PC-3 (cell line): Measurements from ENCODE around the gene PKIG. TPM values are rescaled to one million over a fixed set of nuclear protein-coding genes. Genes with fewer than 3 reads are reported as not detected.

Experiments
- ATAC-seq: fragments of 200-7000 bp; cut with Tn5 transposase; 2 replicates; pipeline ENCODE4 v1.9.1; 2020; ENCODE audit warnings: mild to moderate bottlenecking, moderate library complexity
- BruUV-seq: library from RNA; stranded (reverse); fragments of 400-500 nt; replicated peaks from 2 replicates; lab custom pipeline; 2021; lab: Mats Ljungman, UMichigan
- CTCF ChIA-PET: fragments of 300-600 bp; sonication (Branson Sonifier 250); formaldehyde crosslinking; loops from one replicate; lab custom pipeline; 2022; ENCODE audit warnings: antibody characterized with exemption; lab: Charles Lee
- POLR2A ChIA-PET: fragments of 300-600 bp; sonication (Branson Sonifier 250); formaldehyde crosslinking; loops from one replicate; lab custom pipeline; 2022; ENCODE audit warnings: antibody characterized with exemption; ENCODE audit not compliant: unreplicated experiment; lab: Charles Lee
- DNase-seq: peaks from one replicate; pipeline ENCODE4 v3.0.0-alpha.2; 2015
- H2AFZ ChIP-seq: fragments of 300-600 bp; sonication (generic); 2 replicates; pipeline ENCODE4 v1.6.0; 2016; ENCODE audit warnings: antibody characterized with exemption, low read length
- H3F3A ChIP-seq: fragments of 300-600 bp; sonication (generic); one replicate; pipeline ENCODE4 v1.6.0; 2017; ENCODE audit warnings: antibody characterized with exemption, low read length, control low read depth, mild to moderate bottlenecking; ENCODE audit not compliant: unreplicated experiment
- H3K27ac ChIP-seq: fragments of 300-600 bp; sonication (generic); 2 replicates; pipeline ENCODE4 v1.5.1; 2016; ENCODE audit warnings: mild to moderate bottlenecking, low read length
- H3K27me3 ChIP-seq: fragments of 300-600 bp; sonication (generic); 2 replicates; pipeline ENCODE4 v1.6.1; 2016; ENCODE audit warnings: low read length, mixed read lengths
- H3K36me3 ChIP-seq: fragments of 300-600 bp; sonication (generic); 2 replicates; pipeline ENCODE4 v1.6.1; 2016; ENCODE audit warnings: low read depth, mixed run types, low read length, mixed read lengths
- H3K4me1 ChIP-seq: fragments of 300-600 bp; sonication (generic); 2 replicates; pipeline ENCODE4 v1.5.1; 2016; ENCODE audit warnings: low read length; ENCODE audit not compliant: insufficient read depth
- H3K4me2 ChIP-seq: fragments of 300-600 bp; sonication (generic); 2 replicates; pipeline ENCODE4 v1.6.0; 2016; ENCODE audit warnings: low read length
- H3K4me3 ChIP-seq: fragments of 300-600 bp; sonication (generic); 2 replicates; pipeline ENCODE4 v1.5.1; 2016; ENCODE audit warnings: mild to moderate bottlenecking, low read length, mixed read lengths
- H3K79me2 ChIP-seq: fragments of 300-600 bp; sonication (generic); 2 replicates; pipeline ENCODE4 v1.6.1; 2017; ENCODE audit warnings: low read length, mixed read lengths
- H3K9ac ChIP-seq: fragments of 300-600 bp; sonication (generic); 2 replicates; pipeline ENCODE4 v1.6.0; 2016; ENCODE audit warnings: mild to moderate bottlenecking, low read length
- H3K9me2 ChIP-seq: fragments of 300-600 bp; sonication (generic); replicated peaks from 2 replicates; pipeline ENCODE4 v1.6.1; 2016; ENCODE audit warnings: mixed run types, low read length, mixed read lengths
- H3K9me3 ChIP-seq: fragments of 300-600 bp; sonication (generic); 2 replicates; pipeline ENCODE4 v1.6.1; 2016; ENCODE audit warnings: low read length, mixed read lengths
- H4K20me1 ChIP-seq: fragments of 300-600 bp; sonication (generic); 2 replicates; pipeline ENCODE4 v1.6.1; 2016; ENCODE audit warnings: low read length, mixed read lengths
- EZH2 ChIP-seq: fragments of 300-600 bp; sonication (generic); IDR thresholded peaks from one replicate; pipeline ENCODE4 v1.6.1; 2017; ENCODE audit warnings: antibody characterized with exemption, mild to moderate bottlenecking, low read length; ENCODE audit not compliant: unreplicated experiment
- EZH2phosphoT487 ChIP-seq: fragments of 300-600 bp; sonication (generic); IDR thresholded peaks from 2 replicates; pipeline ENCODE4 v1.6.1; 2018; ENCODE audit warnings: mild to moderate bottlenecking, antibody characterized with exemption, low read length, borderline replicate concordance
- intact Hi-C: fragments of 100-400 bp; cut with micrococcal nuclease; formaldehyde crosslinking; loops from 2 replicates; pipeline ENCODE4 v1.9.0; 2023
- total RNA-seq: library from RNA; depleted of rRNA; stranded (reverse); fragments of >200 nt; gene quantifications from 2 replicates; pipeline ENCODE4 v1.2.3, GENCODE V29; 2014
- TF ChIP-seq, protein P1 (sequence below): fragments of 300-600 bp; sonication (generic); conservative IDR thresholded peaks from 2 replicates; pipeline ENCODE4 v1.5.1; 2017; ENCODE audit warnings: antibody characterized with exemption, low read depth, mild to moderate bottlenecking, low read length

PKIG gene
- total RNA-seq, 1 experiment from 2014 or later = 47.5 TPM

DNA sequence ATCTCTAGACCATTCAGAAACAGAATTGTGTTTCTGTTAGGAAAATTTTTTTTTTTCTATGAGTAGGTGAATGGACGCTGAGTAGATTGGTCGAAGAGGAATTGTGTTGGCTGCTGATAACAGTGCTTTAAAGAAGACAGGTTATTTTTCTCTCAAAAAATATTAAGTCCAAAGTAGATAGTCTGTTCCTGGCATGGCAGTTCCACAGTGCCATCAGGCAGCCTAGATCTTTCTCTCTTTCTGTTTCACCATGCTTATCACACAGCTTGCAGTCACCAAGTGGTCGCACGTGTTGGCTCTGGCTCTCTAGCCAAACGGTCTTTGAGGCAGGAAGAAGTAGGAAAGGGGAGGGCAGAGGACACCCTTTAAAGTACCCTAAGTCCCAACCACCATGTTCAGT, 38.1 kb upstream of the PKIG start:
- no peaks in the 10 kb centered on the region for H3K79me2 ChIP-seq
- H2AFZ ChIP-seq = no peak overlapping the region
- H3K36me3 ChIP-seq = no peaks in the 10 kb centered on the region
- H3K4me3 ChIP-seq = no peak overlapping the region
- DNase-seq = no peak
- no peaks in the 10 kb centered on the region for H3K27me3 ChIP-seq
- no peaks in the 10 kb centered on the region for H3K9me2 ChIP-seq
- TF ChIP-seq, protein P1, sequence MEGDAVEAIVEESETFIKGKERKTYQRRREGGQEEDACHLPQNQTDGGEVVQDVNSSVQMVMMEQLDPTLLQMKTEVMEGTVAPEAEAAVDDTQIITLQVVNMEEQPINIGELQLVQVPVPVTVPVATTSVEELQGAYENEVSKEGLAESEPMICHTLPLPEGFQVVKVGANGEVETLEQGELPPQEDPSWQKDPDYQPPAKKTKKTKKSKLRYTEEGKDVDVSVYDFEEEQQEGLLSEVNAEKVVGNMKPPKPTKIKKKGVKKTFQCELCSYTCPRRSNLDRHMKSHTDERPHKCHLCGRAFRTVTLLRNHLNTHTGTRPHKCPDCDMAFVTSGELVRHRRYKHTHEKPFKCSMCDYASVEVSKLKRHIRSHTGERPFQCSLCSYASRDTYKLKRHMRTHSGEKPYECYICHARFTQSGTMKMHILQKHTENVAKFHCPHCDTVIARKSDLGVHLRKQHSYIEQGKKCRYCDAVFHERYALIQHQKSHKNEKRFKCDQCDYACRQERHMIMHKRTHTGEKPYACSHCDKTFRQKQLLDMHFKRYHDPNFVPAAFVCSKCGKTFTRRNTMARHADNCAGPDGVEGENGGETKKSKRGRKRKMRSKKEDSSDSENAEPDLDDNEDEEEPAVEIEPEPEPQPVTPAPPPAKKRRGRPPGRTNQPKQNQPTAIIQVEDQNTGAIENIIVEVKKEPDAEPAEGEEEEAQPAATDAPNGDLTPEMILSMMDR = no peak
- TF ChIP-seq EZH2phosphoT487 = no peak
- no peak for TF ChIP-seq EZH2
- no peak overlapping the region for H3K4me2 ChIP-seq
- CTCF ChIA-PET = no interaction called here
- no peaks in the 10 kb centered on the region for H3F3A ChIP-seq
- ATAC-seq = no peak
- no TSS peak for BruUV-seq
- H3K9ac ChIP-seq = no peak overlapping the region
- intact Hi-C loops = no loop called here
- H3K4me1 ChIP-seq = peaks cover 13% of the 10 kb centered on the region
- H4K20me1 ChIP-seq = no peaks in the 10 kb centered on the region
- POLR2A ChIA-PET = no interaction called here
- H3K27ac ChIP-seq = no peak overlapping the region
- no peaks in the 10 kb centered on the region for H3K9me3 ChIP-seq

DNA sequence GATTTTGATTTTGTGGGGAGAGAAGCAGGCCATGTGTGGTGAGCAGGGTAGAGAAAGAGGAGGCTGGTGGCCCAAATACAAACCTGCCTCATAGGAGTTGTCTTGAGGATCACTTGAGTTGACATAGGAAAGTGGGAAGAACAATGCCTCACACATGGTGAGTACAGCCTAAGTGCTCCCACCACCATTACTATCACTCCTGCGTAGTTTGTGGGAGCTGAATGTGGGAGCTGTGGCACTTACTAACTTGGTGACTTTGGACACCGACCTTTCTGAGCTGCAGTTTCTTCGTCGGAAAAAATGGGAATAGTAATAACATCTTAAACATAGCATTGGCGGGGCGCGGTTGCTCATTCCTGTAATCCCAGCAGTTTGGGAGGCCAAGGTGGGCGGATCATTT, 35.0 kb upstream of the PKIG start:
- no peak overlapping the region for H3K27ac ChIP-seq
- H3K9me3 ChIP-seq = no peaks in the 10 kb centered on the region
- CTCF ChIA-PET = no interaction called here
- BruUV-seq = no TSS peak
- POLR2A ChIA-PET = no interaction called here
- H3F3A ChIP-seq = no peaks in the 10 kb centered on the region
- TF ChIP-seq, protein P1 = no peak
- no peak for TF ChIP-seq EZH2phosphoT487
- H3K9me2 ChIP-seq = no peaks in the 10 kb centered on the region
- H3K4me2 ChIP-seq = no peak overlapping the region
- H2AFZ ChIP-seq = no peak overlapping the region
- 0 out of 2 replicates have a peak, but pooled peaks cover under 1% of the 10 kb centered on the region for H4K20me1 ChIP-seq
- no peaks in the 10 kb centered on the region for H3K79me2 ChIP-seq
- H3K36me3 ChIP-seq = no peaks in the 10 kb centered on the region
- intact Hi-C loops = no loop called here
- no peak for DNase-seq
- H3K4me1 ChIP-seq = peaks cover 19% of the 10 kb centered on the region
- no peak overlapping the region for H3K9ac ChIP-seq
- H3K4me3 ChIP-seq = no peak overlapping the region
- ATAC-seq = no peak
- no peaks in the 10 kb centered on the region for H3K27me3 ChIP-seq

- Histone ChIP-seq H3K9ac (no peak overlapping the region), H4K20me1 (0 out of 2 replicates have a peak, but pooled peaks cover 4% of the 10 kb centered on the region), H3K36me3 (no peaks in the 10 kb centered on the region), H3K4me2 (no peak overlapping the region), H3K4me3 (no peak overlapping the region), H3K79me2 (0 out of 2 replicates have a peak, but pooled peaks cover under 1% of the 10 kb centered on the region), H2AFZ (no peak overlapping the region), H3F3A (no peaks in the 10 kb centered on the region), H3K4me1 (peaks cover 33% of the 10 kb centered on the region), H3K27me3 (no peaks in the 10 kb centered on the region), H3K9me2 (no peaks in the 10 kb centered on the region), H3K27ac (no peak overlapping the region), H3K9me3 (no peaks in the 10 kb centered on the region)
- ChIA-PET CTCF (interaction anchor here (0.6 kb wide), 2 partner anchors 11 to 22 kb away, joined by 4 read pairs; no protein-coding TSS in a partner anchor), POLR2A (no interaction called here)
- DNase-seq (no peak), ATAC-seq (no peak)
- intact Hi-C loops = no loop called here
- no peak for TF ChIP-seq EZH2phosphoT487
- TF ChIP-seq EZH2 = no peak
- TF ChIP-seq, protein P1 = no peak
- no TSS peak for BruUV-seq
These were observed 33.3 kb upstream of the PKIG start for GRCh38 chr20:44549123-44549522.
